Adipose tissue (tissue), 3 donors: ENCODE measurements around the gene IL18R1. TPM values are rescaled to one million over a fixed set of nuclear protein-coding genes. Genes with fewer than 3 reads are reported as not detected.

Source experiments
- H3K27ac ChIP-seq: one replicate; pipeline ENCODE4 v1.5.1; 2013; ENCODE audit warnings: low read depth, low read length
- WGBS, 3 donors: extraction: QIAGEN DNeasy Blood & Tissue Kit; methylation state at CpG; one replicate each; pipeline ENCODE4 v1.1.7; 2013; 5-methylcytosine and 5-hydroxymethylcytosine counted together
- polyA plus RNA-seq, 3 donors: library from polyadenylated mRNA; stranded (reverse); fragments of 200-250 nt; gene quantifications; one replicate each; pipeline ENCODE4 v1.2.3, GENCODE V29; 2013
- donor health status: healthy with polysubstance abuse.
- donor health status: Bipolar disorder and iron deficiency.
- donor health status: healthy.

Gene IL18R1
- polyA plus RNA-seq, 3 donors: 1.2 to 5.9 (median 4.8) TPM

DNA sequence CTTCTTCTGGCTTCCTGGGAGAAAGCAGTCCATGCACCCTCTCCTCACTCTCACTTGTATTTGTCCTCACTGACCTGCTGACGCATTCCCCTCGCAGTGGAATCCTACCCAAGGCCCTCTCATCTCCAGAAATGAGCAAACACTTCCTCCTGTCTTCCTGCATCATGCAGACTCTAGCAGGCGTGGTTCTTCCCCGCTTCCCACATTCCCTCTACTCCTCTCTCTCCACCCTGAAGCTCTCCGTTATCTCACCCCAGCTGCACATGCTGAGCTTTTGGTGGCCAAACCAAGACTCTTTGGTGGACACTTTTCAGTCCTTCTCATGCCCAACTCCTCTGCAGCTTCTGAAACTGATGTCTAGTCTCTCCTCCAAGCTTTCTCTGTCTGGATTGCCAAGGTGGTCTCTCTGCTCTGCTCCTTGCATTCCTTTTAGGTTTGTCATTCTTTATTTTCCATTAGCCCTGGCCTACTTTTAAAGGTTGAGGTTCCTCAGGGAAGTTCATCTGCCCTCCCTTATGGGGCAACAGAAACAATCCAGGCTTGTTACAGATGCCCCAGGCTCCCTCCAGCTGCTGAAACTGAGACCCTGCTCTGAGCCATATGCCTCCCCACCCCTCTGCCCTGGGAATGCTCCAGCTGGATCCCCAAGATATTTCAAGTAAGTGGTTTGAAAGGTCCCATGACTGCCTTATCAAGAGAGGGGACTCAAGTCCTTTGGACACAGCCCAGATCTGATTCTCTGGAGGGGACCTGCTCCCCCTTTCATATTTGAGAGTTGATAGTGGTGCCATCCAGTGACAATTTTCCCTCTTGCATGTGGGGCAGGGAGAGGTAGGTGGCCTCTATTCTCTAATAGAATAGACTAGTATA is 66.5 kb downstream of the IL18R1 start:
- 58 to 85% (median 64%) methylated on average over 5 of the region's 5 CpGs for whole genome bisulfite sequencing, 3 donors
- no peak overlapping the region for H3K27ac ChIP-seq

DNA sequence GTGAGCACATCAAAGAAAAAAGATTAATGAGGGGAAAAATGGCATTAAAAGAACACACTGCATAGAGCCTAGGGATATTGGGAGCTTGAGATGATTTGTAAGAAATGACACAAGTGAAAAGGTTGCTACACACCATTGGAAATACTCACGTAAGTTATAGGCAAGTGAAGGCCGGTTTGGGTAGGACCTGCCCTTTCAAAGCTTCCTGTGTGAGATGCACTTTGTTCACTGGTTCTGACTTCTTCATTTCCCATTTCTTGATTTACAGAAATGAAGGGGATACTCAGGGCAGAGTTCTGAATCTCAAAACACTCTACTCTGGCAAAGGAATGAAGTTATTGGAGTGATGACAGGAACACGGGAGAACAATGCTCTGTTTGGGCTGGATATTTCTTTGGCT is 67.3 kb downstream of the IL18R1 start, which contains the start of gene IL18RAP:
Gene IL18RAP (plus strand): TSS at position 251 of the 400 bp plus-strand sequence. CDS start 118 bp downstream, at position 369.
- H3K27ac ChIP-seq: no peak within 1 kb of the TSS
- 47 to 65% (median 53%) methylated on average over 3 of the region's 3 CpGs for WGBS, 3 donors

DNA sequence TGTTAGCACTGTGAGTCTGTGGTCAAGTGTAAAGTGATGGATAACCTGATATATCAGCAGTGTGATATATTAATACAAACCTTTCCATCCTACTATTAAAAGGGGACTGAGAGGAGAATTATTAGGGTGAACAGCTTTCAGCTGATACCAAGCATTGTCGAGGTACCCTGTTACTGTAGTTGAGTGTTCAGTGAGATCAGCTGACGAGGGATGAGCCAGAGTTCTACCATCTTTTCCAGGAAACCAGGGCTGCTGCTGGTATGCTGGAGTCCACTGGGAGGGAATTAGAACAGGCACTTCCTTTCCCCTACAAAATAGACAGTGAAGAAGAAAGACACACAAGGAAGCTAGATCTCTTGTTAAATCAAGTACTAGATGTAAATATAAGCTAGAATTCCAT is 67.8 kb downstream of the IL18R1 start:
- no peak overlapping the region for H3K27ac ChIP-seq
- WGBS, 3 donors: 73 to 81% (median 78%) methylated on average over 2 of the region's 2 CpGs

DNA sequence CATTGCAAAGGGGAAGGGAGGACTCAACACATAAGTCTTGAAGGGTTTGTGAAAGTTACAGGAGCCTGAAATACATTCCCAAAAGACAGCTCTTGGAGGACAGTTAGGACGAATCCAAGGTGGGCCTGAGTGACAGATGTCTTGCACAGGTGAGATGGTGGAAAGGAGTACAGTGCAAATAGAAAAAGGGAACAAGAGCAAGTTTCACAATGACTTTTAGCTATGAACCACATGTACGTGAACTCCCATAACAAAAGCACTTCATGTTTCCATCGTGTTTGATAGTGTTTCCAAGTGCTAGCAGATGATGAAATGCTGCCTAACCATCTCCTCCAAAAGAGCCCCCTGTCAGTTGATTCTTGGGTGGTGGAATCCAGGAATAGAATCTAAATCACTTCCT is 69.2 kb downstream of the IL18R1 start:
- H3K27ac ChIP-seq: no peak overlapping the region
- 43 to 59% (median 54%) methylated on average over 3 of the region's 3 CpGs for WGBS, 3 donors

DNA sequence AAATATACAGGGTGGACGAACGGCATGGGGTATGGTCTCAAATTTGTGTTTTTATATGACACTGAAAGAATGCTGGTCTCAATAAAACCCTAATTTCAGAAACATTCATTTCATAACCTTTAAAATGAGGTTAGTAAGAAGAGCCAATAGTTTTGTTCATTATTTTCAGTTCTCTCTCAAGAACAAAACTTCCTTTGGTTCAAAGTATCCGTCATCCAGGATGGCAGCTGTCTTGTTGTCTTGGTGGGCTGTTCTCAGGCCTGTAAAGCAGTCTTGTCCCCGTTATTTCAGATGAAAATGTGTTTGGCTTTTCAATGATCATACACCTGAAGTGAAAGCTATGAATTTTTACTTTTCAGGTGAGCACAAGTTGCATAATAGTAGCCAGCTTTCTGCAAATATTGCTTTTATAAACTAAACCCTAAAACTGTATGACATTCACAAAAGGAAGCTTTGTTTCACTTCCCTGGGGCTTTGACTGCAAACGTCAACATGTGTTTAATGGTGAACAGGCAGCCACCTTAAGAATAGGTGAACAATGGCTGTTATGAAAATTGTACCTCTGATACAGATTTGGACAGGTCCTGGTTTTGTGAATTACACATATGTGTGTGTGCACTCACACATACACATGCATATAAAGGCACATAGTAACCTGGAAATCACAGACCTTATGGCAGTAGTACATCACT is 70.0 kb downstream of the IL18R1 start:
- WGBS, 3 donors: 48 to 59% (median 50%) methylated on average over 5 of the region's 5 CpGs
- no peak overlapping the region for H3K27ac ChIP-seq

DNA sequence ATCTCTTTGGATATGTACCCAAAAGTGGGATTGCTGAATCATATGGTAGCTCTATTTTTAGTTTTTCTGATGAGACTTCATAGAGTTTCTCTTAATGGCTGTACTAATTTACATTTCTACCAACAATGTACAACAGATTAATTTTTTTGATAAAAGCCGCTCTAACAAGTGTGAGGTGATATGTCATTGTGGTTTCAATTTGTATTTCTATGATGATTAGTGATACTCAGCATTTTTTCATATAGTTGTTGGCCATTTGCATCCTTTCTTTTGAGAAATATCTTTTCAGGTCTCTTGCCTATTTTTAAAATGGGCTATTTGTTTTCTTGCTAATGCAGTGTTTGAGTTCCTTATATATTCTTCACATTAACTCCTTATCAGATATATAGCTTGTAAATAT is 71.7 kb downstream of the IL18R1 start:
- H3K27ac ChIP-seq: no peak overlapping the region
- 35 to 53% (median 45%) methylated on average over 1 of the region's 1 CpG for WGBS, 3 donors

DNA sequence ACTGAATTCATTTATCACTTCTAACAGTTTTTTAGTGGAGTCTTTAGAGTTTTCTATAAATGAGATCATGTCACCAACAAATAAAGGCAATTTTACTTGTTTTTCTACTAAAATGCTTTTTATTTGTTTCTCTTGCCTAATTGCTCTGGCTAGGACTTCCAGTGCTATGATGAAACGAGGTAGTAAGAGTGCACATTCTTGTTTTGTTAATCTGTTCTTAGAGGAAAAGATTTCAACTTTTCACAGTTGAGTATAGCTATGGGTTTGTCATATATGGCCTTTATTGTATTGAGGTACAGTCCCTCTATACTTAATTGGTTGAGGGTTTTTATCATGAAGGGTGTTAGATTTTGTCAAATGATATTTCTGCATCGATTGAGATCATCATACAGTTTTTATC is 73.0 kb downstream of the IL18R1 start:
- H3K27ac ChIP-seq: no peak overlapping the region
- WGBS, 3 donors: 60 to 76% (median 65%) methylated on average over 2 of the region's 2 CpGs

DNA sequence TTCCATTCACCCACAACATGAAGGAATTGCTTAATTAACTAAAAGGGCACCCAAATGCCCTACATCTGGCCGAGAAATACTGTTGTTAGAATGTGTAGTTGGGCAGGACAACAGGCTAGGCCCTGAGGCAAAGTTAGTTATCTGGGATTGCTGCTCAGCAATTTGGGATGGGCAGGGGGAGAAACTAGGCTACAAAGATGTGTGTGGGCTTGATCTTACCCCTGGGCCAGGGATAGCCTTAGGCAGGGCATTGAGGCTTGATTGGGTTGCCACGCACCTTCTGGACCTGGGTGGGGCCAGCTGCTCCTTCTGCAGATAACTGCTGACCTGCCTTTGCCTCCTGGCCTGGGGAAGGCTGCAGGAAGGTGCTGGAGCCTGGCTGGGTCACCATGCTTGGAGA is 76.8 kb downstream of the IL18R1 start:
- no peak overlapping the region for H3K27ac ChIP-seq
- 86 to 92% (median 92%) methylated on average over 2 of the region's 2 CpGs for WGBS, 3 donors

DNA sequence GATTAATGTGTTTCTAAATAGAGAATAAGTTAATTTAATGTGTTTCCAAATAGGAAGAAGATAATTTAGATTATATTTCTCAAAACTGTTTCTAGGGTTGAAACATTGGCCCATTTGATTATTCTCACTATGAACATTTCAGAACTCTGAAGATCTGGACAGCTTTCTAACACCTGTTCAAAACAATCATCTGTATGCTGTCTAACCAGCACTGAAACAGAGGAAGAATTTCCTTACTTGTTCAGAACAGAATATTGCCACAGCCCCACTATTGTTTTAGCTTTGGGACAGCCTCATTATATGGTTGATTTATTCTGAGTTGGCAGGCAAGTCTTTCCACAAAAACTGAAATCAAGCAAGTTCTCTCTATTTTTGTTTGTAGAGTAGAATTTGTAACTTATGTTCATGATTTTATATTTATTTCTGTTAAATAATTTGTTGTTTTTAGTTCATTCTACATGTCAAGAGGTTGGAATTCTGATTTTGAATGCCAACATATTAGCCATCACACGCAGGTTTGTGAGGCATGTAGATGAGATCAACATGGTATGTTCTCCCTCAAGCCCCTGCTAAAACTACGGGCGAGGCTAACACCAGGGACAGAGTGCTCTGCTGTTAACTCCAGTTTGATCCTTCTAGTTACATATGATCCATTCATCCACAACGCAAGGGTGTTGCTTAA is 78.5 kb downstream of the IL18R1 start:
- 91 to 97% (median 95%) methylated on average over 4 of the region's 4 CpGs for WGBS, 3 donors
- H3K27ac ChIP-seq: no peak overlapping the region

DNA sequence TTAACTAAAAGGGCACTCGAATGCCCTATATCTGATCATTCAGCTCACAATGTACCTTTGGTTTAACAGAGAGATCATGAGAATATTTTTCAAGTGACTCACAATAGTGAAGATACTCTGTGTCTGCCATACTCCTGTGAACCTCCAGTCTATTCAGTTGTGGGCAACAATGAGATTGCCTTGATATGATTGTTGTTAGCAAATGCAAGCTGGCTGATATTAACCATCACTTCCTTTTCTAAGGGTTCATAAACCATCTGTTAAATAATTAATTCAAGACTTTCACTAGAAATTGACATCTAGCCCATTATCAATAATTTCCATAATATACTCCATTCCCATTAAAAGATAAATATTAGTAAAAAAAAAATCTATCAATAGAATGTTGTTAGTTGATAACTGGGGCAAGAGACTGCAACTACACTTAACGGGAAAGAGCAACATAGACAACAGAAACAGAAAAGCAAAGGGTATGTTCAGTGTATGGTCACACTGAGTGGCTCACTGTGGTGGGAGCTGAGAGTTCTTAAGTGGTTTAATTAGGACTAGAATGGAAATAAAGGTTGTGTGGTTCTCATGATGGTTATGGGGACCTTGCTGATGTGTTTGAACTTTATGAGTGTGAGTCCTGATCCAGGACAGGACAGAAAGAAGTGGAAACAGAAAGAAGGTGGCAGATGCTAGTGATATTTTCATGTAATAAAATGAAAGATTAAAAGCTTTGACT is 79.2 kb downstream of the IL18R1 start:
- H3K27ac ChIP-seq: no peak overlapping the region
- WGBS, 3 donors: 88 to 95% (median 95%) methylated on average over 2 of the region's 2 CpGs

DNA sequence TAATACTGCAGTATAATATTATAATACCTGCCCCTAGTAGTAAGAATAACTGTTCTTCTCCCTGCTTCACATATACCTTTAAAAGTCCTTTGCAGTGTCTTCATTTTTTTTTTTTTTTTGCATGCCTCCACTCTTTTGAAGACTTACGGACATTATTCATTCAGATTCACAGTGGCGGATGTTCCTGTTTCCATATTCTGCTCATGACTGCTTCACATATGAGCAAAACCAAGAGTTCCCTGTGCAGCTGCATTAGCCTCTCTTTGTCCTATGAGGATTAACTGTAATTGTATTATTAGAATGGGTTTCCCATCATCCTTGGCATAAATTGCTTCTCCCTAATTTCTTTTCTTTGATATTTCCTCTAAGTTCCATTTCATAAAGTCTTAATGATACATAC is 80.1 kb downstream of the IL18R1 start:
- no peak overlapping the region for H3K27ac ChIP-seq
- 72 to 84% (median 81%) methylated on average over 2 of the region's 2 CpGs for WGBS, 3 donors

DNA sequence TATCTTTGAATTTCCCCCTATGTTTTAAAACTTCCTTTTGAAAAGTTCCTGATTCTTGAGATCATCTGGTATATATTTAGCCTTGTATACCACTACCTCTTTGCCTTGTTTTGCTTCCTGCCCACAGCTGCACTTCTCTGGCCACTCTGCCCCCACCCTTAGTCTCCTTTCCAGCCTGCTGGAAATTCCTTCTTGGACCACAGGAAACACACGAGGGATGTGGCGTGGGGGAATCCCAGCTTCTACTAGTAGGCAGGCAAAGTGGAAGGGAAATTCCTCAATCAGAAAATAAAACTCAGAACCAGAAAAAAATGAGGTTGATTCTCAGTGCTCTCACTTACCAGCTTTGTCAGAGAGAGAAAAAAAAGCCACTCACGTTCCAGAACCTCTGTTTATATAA is 80.7 kb downstream of the IL18R1 start:
- no peak overlapping the region for H3K27ac ChIP-seq
- WGBS, 3 donors: 11 to 34% (median 14%) methylated on average over 3 of the region's 3 CpGs

DNA sequence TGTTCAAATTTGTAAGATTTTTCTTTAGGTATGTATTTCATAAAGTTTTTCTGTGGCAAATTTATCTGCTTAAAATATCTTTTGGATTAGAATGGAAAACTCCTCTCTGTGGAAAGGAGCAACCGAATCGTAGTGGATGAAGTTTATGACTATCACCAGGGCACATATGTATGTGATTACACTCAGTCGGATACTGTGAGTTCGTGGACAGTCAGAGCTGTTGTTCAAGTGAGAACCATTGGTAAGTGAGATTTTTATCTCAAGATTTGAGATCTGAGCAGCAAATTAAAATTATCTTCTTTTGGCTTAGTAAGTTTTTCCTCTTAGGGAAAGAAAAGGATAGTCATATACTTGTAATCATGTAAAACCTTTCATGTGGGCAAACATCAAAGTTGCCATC is 81.5 kb downstream of the IL18R1 start:
- WGBS, 3 donors: 73 to 84% (median 80%) methylated on average over 4 of the region's 4 CpGs
- H3K27ac ChIP-seq: no peak overlapping the region

DNA sequence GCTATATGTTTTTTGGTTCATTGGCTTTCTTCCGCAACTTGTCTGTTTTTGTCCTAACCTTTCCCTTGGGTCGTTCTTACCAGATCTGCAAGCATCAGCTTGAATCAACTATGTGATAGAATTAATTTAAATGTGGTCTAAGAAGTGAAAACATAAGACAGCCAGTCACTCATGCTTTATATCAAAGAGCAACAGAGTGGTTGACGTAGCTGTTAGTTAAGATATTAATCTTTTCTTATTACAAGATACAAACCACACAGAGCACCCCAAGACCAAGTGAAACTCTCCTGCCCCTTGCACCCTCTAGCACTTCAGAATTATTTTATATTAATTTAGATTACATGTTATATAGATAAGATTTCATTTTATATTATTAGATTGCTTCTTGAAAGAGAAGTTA is 82.5 kb downstream of the IL18R1 start:
- no peak overlapping the region for H3K27ac ChIP-seq
- 82 to 89% (median 87%) methylated on average over 3 of the region's 3 CpGs for WGBS, 3 donors

DNA sequence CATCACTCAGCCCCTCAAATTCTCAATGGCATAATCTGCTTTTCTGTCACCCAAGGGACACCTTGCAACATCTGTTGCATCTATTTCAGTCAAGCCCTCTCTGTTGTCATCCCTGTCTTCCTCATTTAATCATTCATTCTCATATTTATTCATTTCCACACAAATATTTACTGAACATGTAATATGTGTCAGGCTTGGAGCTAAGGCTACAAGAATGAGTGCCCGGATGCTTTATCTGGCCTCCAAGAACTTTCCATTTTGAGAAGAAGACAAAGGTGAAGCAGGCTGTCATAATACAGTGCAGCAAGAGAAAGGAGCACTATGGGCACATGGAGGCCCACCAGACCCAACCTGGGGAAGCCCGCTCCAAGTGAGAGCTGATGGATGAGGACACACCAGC is 83.0 kb downstream of the IL18R1 start:
- no peak overlapping the region for H3K27ac ChIP-seq
- WGBS, 3 donors: 92 to 93% (median 92%) methylated on average over 2 of the region's 2 CpGs

DNA sequence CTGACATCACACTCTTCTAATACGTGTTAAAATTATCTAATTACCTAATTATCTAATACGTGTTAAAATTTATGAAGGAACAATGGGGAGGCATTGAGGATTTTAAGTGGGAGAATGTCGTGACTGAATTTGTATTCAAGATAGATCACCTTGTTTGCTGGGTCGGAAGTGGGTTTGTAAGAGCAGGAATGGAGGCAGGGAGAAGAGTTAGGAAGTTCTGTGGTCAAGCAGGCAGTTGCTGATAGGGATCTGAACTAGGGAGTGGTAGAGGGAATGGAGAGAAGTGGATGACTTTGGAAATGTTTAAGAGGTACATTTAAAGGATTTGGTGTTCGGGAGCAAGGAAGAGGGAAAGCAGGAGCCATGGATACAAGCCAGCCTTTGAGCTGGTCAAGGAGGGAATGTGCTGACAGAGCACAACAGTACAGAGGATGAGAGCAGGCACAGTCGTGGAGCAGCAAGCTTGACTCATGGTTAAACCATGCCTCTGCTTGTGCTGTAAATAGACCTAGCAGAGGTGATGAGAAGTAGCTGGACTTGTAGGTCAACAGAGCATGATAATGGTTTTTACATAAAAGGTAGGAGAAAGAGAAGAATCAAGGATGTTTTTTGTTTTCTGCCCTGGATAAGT is 83.6 kb downstream of the IL18R1 start:
- WGBS, 3 donors: 53 to 64% (median 63%) methylated on average over 6 of the region's 6 CpGs
- no peak overlapping the region for H3K27ac ChIP-seq

DNA sequence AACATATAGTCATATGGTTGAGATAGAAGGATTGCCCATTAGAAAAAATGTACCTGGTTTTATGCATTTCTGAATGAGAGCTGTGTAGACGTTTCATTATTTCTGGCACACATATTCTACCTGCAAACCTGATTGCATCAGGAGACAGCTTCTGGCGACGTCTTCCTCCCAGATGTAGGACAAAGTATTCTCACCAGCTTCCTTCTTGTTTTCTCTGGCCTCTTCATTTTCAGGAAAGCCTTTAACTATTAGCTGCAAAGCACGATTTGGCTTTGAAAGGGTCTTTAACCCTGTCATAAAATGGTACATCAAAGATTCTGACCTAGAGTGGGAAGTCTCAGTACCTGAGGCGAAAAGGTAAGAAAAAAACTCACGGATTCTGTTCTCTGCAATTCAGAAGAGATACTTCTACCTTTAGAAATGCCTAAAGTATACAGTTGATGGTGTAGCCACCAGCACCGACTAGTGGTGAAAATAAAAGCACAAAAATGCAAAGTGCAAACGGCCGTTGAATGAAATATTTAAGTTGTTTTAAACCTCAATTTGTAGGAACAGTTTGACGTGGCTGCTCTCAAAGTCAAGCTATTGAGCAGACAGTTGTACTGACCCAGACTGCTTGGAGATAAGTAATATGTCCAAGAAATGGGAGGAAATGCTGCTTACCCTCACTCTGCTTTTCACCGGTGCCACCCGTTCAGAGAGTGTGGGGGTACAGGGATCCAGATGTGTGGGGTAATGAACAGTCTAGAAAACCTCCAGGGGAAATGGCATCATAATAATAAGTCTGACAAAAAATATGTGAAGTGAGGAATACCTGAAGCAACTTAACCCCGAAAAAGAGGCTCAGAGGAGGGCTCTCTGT is 87.6 kb downstream of the IL18R1 start:
- 23 to 28% (median 26%) methylated on average over 13 of the region's 13 CpGs for WGBS, 3 donors
- no peak overlapping the region for H3K27ac ChIP-seq
